Measurements from ENCODE around the gene IL5.

The IL5 gene

GRCh38 chr5:132498152-132498551, 45.2 kb downstream of the IL5 start:
- DNase-seq: no peak

DNA sequence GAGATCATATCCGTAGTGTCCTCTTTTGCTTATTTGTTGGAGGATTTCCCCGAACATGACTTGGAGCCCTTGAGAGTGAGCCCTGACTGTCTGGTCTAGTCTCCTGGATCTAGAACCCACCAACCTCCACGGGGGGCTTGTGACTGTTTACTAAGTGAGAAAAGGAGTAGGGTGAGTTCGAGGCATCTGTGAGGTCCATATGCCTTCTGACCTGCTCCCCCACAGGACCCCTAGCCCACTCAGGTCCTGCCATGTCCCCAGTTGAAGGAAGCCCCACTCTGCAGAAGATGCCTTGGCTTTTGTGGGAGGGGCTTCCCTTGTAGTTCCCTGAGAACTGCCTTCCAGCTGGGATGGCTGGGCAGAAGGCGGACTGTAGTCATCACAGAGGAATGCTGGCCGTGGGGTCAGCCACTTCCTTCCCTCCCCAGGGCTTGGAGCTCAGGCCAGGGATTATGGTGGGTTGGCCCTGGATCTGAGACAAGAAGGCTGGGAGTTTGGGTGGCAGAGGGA, 45.8 kb downstream of the IL5 start:
- DNase-seq: no peak

GRCh38 chr5:132496631-132497487, 46.5 kb downstream of the IL5 start:
- peak; percentile 58 to 70 for DNase-seq

DNA sequence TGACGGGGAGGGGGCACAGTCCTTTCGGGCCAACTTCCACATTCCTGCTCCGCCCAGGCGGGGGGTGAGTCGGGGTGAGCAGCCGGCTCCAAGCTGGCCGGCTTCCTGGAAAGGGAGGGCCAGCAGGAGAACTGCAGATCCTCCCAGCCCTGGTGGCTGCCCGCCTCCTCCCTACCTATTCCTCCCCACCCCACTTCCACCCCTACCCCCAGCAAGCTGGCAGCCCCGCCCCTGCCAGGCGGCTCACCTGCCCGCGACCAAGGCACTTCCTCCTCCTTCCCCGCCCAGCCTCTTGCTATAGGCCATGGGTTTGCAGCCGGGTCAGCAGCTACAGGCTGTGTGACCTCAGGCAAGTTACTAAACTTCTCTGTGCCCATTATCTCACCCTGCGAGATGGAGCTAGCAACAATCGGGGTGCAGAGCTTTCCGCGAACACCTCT, 47.1 kb downstream of the IL5 start:
- peak; percentile 80 to 88 for DNase-seq

GRCh38 chr5:132495667-132496190, 47.6 kb downstream of the IL5 start:
- DNase-seq: peak; percentile 49 to 54

DNA sequence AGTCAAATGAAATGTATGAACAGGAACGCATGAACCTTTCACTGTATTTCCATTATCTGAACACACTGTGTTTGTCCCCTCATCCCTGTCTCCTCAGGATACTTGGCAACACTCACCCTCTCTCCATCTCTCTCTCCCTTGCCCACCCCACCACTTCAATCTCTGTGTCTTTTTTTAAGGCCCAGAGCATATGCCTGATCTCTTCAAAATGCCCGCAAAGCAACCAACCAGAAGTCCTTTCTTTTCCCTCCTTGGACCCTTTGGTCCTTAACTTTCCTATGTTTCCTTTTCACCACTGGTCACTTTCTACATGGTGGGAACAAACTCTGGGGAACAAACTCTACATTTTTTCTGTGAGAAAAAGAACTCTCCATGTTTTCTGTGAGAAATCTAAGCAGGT, 49.5 kb downstream of the IL5 start:
- no peak for DNase-seq

DNA sequence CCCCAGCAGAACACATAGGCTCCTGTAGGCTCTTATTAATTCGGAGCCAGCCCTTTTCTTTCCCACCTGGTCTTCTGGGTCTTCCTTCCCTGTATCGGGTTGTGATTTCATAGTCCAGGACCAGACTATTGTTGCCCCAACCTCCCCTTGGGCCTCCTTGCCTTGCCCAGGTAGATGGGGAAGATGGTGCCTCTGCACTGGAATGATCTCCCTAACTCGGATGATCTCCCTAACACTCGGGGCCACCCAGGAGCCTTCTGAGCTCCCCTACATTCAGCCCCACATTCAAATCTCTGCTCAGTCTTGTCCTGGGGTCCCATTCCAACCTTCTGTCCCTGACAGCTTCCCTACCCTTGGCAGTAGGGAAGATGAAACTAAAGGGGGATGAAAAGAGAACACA, 50.1 kb downstream of the IL5 start:
- no peak for DNase-seq

DNA sequence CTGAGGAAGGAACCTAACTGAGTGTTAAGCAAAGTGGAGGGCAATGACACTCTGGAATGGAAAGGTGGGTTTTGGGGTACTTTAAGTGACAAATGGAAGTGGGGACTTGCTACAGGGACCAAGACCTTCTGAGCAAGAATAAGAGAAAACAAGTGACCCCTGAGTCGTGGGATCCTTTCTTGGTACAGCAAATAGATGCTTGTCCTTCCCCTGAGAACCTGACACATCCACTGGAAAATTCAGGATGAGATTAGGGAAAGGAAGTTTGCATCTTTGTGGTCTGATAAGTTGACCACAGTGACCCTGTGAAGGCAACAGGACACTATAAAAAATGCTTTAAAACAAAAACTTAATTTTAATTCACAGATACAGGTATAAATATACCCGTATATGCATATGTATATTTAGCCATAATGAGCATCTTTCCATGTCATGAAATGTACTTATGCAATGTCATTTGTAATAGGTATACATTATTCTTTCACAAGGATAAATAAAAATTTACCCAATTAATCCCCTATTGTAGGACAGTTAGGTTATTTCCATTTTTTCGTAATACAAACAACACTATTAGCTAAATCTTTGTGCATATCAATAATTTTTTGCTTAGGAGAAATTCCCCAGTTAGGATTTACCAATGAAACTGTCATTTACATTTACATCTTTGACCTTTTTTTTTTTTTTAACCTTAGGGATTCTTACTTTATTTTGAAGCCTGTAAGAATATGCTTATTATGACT, 50.8 kb downstream of the IL5 start:
- no peak for DNase-seq
